OCI-M2 (cell line): ENCODE measurements around the gene APBA2.

Experiments used
- DNase-seq: peaks from one replicate; lab custom pipeline; 2025; ENCODE audit not compliant: unreplicated experiment; lab: John Stamatoyannopoulos, UW

APBA2 gene

DNA sequence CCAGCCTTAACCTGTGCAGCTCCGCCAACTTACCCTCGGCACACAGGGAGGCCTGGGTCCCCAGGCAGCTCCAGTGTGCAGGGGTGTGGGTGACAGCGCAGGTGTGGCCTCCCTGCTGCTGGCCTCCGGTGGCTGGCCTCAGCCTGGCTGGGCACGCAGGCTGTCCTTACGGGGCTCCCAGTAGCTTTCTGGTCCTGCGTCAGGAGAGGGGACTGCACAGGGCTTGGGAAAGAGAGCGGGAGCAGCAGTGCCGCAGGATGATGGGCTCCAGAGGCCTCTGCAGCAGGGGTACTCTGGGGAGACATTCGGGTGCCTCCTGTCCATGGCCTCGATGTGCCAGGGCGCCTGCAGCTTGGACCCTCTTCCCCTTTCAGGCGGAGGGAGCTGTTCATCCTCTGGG is 9.4 kb downstream of the APBA2 start:
- DNase-seq: no peak

GRCh38 chr15:28895566-28895965 is 9.8 kb downstream of the APBA2 start:
- no peak for DNase-seq

- DNase-seq: no peak
These were observed 11.2 kb downstream of the APBA2 start for GRCh38 chr15:28896951-28897350.

- DNase-seq: no peak
These were observed 12.2 kb downstream of the APBA2 start for GRCh38 chr15:28897861-28898585.

- DNase-seq: no peak
These were observed 13.4 kb downstream of the APBA2 start for GRCh38 chr15:28899061-28899738.

DNA sequence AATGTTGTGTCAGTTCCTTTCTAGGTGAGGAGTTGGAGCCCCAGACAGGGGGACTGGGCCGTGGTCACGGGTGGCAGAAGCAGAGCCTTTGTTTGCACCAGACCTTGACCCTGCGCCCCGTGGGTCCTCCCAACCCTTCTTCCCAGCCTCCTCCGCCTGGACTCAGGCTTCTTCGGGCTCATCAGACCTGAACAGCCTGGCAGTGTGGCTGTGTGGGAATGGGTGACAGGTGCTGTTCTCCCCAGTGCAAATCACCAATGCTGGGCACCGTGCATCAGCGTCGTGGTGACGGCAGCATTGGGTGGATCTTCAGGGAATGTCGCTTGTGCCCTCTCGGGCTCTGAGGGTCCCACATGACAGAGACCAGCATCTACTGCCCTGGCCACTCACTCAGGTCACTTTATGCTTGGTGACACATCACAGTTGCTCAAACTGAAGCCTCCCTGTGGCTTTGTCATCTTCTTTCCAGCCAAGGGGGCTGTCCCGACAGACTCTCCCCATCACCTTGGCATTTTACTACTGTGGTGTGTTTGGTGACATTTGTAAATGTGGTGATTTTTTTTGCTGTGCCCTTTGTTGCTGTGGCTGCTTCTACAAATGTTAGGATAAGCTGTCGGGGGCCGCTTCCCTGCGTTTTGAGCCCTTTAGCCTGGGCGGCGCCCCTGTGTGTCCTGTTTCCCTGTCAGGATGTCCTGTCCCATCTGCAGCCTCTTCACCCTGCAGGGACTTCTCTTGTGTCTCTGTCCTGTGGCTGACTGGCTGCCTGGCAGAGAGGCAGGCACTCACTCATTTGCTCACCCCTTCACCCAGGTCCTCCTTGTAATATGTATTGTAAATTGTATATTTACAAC is 14.5 kb downstream of the APBA2 start:
- DNase-seq: no peak

GRCh38 chr15:28900892-28901586 is 15.3 kb downstream of the APBA2 start:
- no peak for DNase-seq

DNA sequence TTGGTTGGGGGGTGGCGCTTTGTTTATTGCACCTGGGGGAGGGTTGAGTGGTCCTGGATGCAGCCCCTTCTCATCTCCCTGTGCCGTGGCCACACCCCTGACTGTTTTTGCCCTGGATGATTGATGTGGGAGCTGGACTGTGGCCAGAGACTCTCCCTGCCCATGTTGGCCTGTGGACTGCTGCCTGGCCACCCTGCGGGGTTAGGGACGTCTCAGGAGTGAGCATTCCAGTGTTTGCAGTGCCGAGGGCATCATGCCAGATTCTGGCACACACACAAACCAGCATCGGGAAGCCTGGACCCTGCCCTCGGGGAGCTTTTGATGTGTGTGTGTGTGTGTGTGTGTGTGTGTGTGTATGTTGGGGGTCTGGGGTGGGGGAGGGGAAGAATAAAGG is 15.8 kb downstream of the APBA2 start:
- DNase-seq: no peak

GRCh38 chr15:28901987-28902745 is 16.4 kb downstream of the APBA2 start:
- DNase-seq: no peak

DNA sequence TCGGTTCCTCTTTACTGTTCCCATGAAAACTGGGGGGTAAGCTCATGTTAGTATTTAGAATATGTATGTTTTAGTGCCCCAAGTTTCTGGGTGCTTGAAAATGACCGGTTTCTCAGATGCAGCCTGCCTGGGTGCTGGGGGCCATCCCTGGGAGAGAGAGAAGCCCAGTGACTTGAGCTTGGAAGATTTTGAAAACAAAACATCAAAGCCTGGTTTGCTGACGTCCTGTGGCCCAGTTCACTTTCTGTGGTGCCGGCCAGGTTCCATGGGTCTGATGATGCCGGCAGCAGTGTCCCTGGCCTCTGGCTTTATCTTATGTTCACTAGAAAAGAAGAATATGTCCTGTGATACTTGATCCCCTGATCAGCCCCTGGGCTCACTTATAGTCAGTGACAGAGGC is 17.1 kb downstream of the APBA2 start:
- DNase-seq: no peak

GRCh38 chr15:28903555-28903954 is 17.8 kb downstream of the APBA2 start:
- DNase-seq: no peak

DNA sequence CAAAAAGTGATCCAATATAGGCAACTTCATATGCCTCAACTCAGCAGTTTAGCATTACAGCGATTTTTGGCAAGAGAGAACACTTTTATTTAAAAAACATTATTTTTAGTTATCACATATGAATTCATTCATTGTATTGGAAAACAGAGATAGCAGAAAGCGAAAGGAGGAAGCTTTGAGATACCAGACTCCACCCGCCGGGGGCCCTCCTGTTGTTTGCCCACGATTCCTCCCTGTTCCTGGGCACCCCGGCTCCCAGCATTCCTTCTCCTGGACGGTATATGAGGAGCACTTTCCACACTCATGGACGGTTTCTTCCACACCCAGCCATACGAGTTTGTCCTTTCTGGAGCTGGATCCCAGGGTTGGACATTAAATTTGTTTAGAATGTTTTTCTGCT is 18.2 kb downstream of the APBA2 start:
- DNase-seq: no peak

- peak; percentile 57 for DNase-seq
These were observed 19.0 kb downstream of the APBA2 start for GRCh38 chr15:28904541-28905315.

DNA sequence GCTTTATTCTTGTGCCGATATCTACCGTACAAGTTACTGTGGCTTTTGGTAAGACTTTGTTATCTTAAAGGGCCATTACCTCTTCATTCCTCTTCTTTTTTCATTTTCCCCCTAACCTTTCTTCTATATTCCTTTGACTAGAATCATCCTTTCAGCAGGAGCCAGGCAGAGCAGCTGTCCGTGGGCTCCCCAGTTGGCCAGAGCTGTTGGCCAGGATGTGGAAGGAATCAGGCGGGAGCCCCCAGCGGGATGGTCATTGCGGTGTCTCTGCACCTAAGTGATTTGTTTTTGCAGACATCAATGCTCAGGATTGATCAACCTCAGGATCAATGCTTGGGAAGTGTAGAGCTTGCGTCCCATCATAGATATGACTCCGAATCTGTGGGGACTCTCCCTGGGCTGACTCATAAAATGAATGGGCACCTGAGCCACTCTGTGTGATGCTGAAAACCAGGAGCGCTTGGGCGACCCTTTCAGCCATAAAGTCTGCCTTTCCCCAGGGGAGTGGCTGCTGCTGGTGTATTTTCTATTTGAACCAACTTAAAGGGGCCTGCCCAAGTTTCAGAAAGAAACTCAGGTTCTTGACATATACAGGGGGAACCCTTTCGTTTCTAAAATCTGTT is 21.7 kb downstream of the APBA2 start:
- DNase-seq: no peak

DNA sequence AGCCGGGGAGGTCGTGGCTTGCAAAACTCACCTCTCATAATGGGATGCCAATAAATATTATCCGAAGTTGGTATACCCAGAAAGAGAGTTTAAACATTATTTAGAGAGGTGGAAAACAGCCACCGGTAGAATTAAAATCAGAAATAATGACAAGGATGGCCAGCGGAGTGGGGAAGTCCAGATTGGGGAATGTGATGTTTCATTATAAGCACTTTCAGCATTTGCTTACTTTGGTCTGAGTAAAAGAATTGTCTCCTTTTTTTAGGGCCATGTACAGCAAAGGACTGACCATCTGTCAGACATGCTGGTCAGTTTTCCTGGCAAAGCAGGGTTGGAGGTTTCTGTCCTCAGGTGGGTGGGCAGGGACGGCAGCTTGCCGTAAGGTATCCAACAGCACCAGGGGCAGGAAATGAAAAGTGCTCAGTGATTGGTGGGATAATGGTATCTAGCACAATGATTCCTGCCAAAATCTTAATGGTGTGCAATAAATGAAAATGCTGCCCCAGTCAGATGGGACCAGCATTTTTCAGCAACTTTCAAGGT is 24.3 kb downstream of the APBA2 start:
- no peak for DNase-seq

- peak; percentile 35 for DNase-seq
These were observed 25.6 kb downstream of the APBA2 start for GRCh38 chr15:28911310-28911931.

- no peak for DNase-seq
These were observed 26.6 kb downstream of the APBA2 start for GRCh38 chr15:28912422-28912821.

GRCh38 chr15:28913171-28913765 is 27.5 kb downstream of the APBA2 start:
- DNase-seq: no peak
